ENCODE measurements around the gene ZRANB2.

DNA sequence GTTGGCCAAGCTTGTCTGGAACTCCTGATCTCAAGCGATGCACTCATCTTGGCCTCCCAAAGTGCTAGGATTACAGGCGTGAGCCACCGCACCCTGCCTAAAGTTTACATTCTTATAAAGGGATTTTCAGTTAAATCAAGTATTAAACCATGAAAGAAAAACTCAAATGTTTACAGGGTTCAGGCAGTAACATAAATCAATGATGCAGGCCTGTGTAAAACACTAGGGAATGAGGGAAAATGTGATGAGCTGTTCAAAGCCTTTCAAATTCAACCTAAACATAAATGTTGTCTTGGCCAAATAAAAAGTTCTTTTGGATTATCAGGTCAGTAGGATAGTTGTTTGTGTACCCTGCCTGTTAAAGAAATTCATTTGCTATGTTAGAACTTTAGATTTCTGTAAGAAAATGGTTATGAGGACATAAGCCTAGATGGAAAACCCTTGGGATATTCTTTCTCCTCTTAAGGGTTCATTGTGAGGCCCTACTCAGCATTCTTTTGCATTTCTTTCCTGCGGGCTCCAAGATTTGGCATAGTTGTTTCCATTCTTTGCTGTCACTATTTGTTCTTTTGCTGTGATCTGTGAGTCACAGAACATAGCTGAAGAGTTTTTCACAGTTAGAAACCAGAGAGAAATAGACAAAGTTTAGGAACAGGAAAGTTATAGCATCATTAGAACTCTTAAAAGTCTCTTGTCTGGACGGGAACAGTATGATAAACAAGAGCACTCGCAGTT, 8.9 kb upstream of the ZRANB2 start:
- TF ChIP-seq CTCF (IDR thresholded peaks at IDR 0.05; ENCODE audit: low read depth, low read length, missing input control) (no peak), REST (IDR thresholded peaks at IDR 0.05) (no peak), TAF1 (conservative IDR thresholded peaks at IDR 0.05) (no peak), EGR1 (IDR thresholded peaks at IDR 0.05; ENCODE audit: low read depth in 2 of 2) (no peak), GABPA (IDR thresholded peaks at IDR 0.05 in 1 of 2, conservative IDR thresholded peaks at IDR 0.05 in 1 of 2) (no peak), RAD21 (IDR thresholded peaks at IDR 0.05) (no peak), HNF4A (conservative IDR thresholded peaks at IDR 0.05) (no peak), JUND (IDR thresholded peaks at IDR 0.05) (no peak)
- TF ChIP-seq, protein P1, sequence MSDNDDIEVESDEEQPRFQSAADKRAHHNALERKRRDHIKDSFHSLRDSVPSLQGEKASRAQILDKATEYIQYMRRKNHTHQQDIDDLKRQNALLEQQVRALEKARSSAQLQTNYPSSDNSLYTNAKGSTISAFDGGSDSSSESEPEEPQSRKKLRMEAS (IDR thresholded peaks at IDR 0.05): no peak
- TF ChIP-seq, protein P2, sequence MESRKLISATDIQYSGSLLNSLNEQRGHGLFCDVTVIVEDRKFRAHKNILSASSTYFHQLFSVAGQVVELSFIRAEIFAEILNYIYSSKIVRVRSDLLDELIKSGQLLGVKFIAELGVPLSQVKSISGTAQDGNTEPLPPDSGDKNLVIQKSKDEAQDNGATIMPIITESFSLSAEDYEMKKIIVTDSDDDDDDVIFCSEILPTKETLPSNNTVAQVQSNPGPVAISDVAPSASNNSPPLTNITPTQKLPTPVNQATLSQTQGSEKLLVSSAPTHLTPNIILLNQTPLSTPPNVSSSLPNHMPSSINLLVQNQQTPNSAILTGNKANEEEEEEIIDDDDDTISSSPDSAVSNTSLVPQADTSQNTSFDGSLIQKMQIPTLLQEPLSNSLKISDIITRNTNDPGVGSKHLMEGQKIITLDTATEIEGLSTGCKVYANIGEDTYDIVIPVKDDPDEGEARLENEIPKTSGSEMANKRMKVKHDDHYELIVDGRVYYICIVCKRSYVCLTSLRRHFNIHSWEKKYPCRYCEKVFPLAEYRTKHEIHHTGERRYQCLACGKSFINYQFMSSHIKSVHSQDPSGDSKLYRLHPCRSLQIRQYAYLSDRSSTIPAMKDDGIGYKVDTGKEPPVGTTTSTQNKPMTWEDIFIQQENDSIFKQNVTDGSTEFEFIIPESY (IDR thresholded peaks at IDR 0.05): no peak

All from liver (tissue), 3 donors.